H1 (cell line): ENCODE results near the gene ALDOC. TPM values are rescaled to one million over a fixed set of nuclear protein-coding genes. Genes with fewer than 3 reads are reported as not detected.

Source experiments
- CTCF ChIA-PET: fragments of 300-600 bp; sonication (Branson Sonifier 250); formaldehyde crosslinking; loops from one replicate; lab custom pipeline; 2021; ENCODE audit not compliant: partially characterized antibody; lab: Charles Lee
- POLR2A ChIA-PET: fragments of 300-600 bp; sonication (Branson Sonifier 250); formaldehyde crosslinking; loops from one replicate; lab custom pipeline; 2021; ENCODE audit warnings: inconsistent platforms; ENCODE audit not compliant: partially characterized antibody; lab: Charles Lee
- DNase-seq, 2 experiments: peaks; one replicate each; pipeline versions ENCODE4 v3.0.0 to v3.0.0-alpha.2; 2010 to 2022; ENCODE audit warnings: low spot score in 2 of 2, low read depth in 1 of 2, mixed read lengths in 1 of 2
- FAIRE-seq: peaks from 2 replicates; lab custom pipeline; 2011; peaks lifted over from hg19 to GRCh38; lab: Jason Lieb, UNC
- H2AFZ ChIP-seq: 2 replicates; pipeline ENCODE4 v1.8.1; 2012; ENCODE audit warnings: low read length, inconsistent platforms
- H2AK5ac ChIP-seq: 2 replicates; pipeline ENCODE4 v1.6.1; 2013; ENCODE audit warnings: low read depth, low read length
- H2BK120ac ChIP-seq: replicated peaks from 2 replicates; pipeline ENCODE3; 2013; ENCODE audit warnings: low read depth, low read length, inconsistent platforms
- H2BK12ac ChIP-seq: 2 replicates; pipeline ENCODE4 v1.6.1; 2013; ENCODE audit warnings: low read depth, low read length
- H2BK15ac ChIP-seq: 2 replicates; pipeline ENCODE4 v1.6.1; 2013; ENCODE audit warnings: low read length
- H2BK20ac ChIP-seq: 2 replicates; pipeline ENCODE4 v1.6.1; 2013; ENCODE audit warnings: low read length
- H2BK5ac ChIP-seq: 2 replicates; pipeline ENCODE4 v1.6.1; 2013; ENCODE audit warnings: low read depth, low read length
- H3K14ac ChIP-seq: 2 replicates; pipeline ENCODE4 v1.6.1; 2013; ENCODE audit warnings: inconsistent platforms; ENCODE audit not compliant: insufficient read length
- H3K18ac ChIP-seq: 2 replicates; pipeline ENCODE4 v1.6.1; 2013; ENCODE audit warnings: low read length; ENCODE audit errors: extremely low read depth
- H3K23ac ChIP-seq: 2 replicates; pipeline ENCODE4 v1.6.1; 2013; ENCODE audit warnings: inconsistent platforms; ENCODE audit not compliant: insufficient read length
- H3K23me2 ChIP-seq: 2 replicates; pipeline ENCODE4 v1.6.1; 2013; ENCODE audit warnings: low read depth, low read length
- H3K27ac ChIP-seq: 2 replicates; pipeline ENCODE4 v1.6.1; 2011; ENCODE audit warnings: low read depth, low read length, inconsistent platforms
- H3K27me3 ChIP-seq, 4 experiments: replicated peaks in 1 of 4; 1 replicate in 1 of 4; 2 replicates in 3 of 4; pipeline versions ENCODE4 v1.6.1 to v1.8.1; 2011 to 2013; ENCODE audit warnings: low read length in 3 of 4, mild to moderate bottlenecking in 3 of 4, inconsistent platforms in 2 of 4, mixed read lengths in 2 of 4, moderate library complexity in 1 of 4; ENCODE audit not compliant: control insufficient read depth in 3 of 4, insufficient read depth in 3 of 4; ENCODE audit errors: extremely low read depth in 1 of 4
- H3K36me3 ChIP-seq, 4 experiments: 2 replicates each; pipeline versions ENCODE4 v1.6.1 to v1.8.1; 2011 to 2013; ENCODE audit warnings: mild to moderate bottlenecking in 4 of 4, low read length in 3 of 4, moderate library complexity in 2 of 4, control low read depth in 1 of 4, inconsistent platforms in 1 of 4; ENCODE audit not compliant: insufficient read depth in 4 of 4, control insufficient read depth in 2 of 4
- H3K4ac ChIP-seq: replicated peaks from 2 replicates; pipeline ENCODE3; 2013; ENCODE audit warnings: low read length, low read depth, mixed read lengths, inconsistent platforms; ENCODE audit not compliant: insufficient read length
- H3K4me1 ChIP-seq, 4 experiments: replicated peaks in 1 of 4; 1 replicate in 1 of 4; 2 replicates in 3 of 4; pipeline versions ENCODE4 v1.6.1 to v1.8.1; 2011 to 2013; ENCODE audit warnings: low read length in 3 of 4, inconsistent platforms in 2 of 4, mixed read lengths in 1 of 4; ENCODE audit not compliant: insufficient read depth in 4 of 4, control insufficient read depth in 3 of 4
- H3K4me2 ChIP-seq, 2 experiments: 2 replicates each; pipeline versions ENCODE4 v1.6.1 to v1.8.1; 2011 to 2013; ENCODE audit warnings: low read depth in 2 of 2, low read length in 2 of 2, control low read depth in 1 of 2, inconsistent platforms in 1 of 2, mild to moderate bottlenecking in 1 of 2; ENCODE audit not compliant: insufficient read depth in 1 of 2
- H3K4me3 ChIP-seq, 4 experiments: fragments of 200-600, 300-600 bp in 1 of 4; sonication (generic), shearing (Covaris generic), sonication (Bioruptor Twin) in 1 of 4; 2 replicates each; pipeline versions ENCODE4 v1.5.1 to v1.8.1; 2011 to 2016; ENCODE audit warnings: low read length in 4 of 4, low read depth in 3 of 4, control low read depth in 2 of 4, inconsistent platforms in 2 of 4, mild to moderate bottlenecking in 2 of 4, mixed read lengths in 1 of 4, moderate library complexity in 1 of 4; ENCODE audit not compliant: insufficient read depth in 2 of 4; ENCODE audit errors: extremely low read depth in 1 of 4
- H3K56ac ChIP-seq: replicated peaks from 2 replicates; pipeline ENCODE3; 2013; ENCODE audit warnings: low read depth, mild to moderate bottlenecking, mixed read lengths, low read length, inconsistent platforms; ENCODE audit not compliant: insufficient read length
- H3K79me1 ChIP-seq: 2 replicates; pipeline ENCODE4 v1.6.1; 2013; ENCODE audit warnings: low read depth, low read length, control low read depth
- H3K79me2 ChIP-seq, 2 experiments: 2 replicates each; pipeline versions ENCODE4 v1.6.1 to v1.8.1; 2012 to 2013; ENCODE audit warnings: low read length in 2 of 2, mild to moderate bottlenecking in 2 of 2, inconsistent platforms in 1 of 2; ENCODE audit not compliant: insufficient read depth in 2 of 2, control insufficient read depth in 1 of 2
- H3K9ac ChIP-seq, 4 experiments: replicated peaks in 1 of 4; 1 replicate in 1 of 4; 2 replicates in 3 of 4; pipeline versions ENCODE4 v1.6.1 to v1.8.1; 2011 to 2013; ENCODE audit warnings: low read depth in 3 of 4, low read length in 3 of 4, control low read depth in 2 of 4, mild to moderate bottlenecking in 2 of 4, moderate library complexity in 2 of 4, inconsistent platforms in 1 of 4; ENCODE audit errors: extremely low read depth in 1 of 4
- H3K9me3 ChIP-seq, 2 experiments: 2 replicates each; pipeline versions ENCODE4 v1.6.1 to v1.8.1; 2012 to 2013; ENCODE audit warnings: mild to moderate bottlenecking in 2 of 2, moderate library complexity in 2 of 2, control low read depth in 1 of 2, inconsistent platforms in 1 of 2, low read depth in 1 of 2, low read length in 1 of 2, mixed read lengths in 1 of 2; ENCODE audit not compliant: insufficient read depth in 2 of 2
- H4K20me1 ChIP-seq, 2 experiments: replicated peaks in 1 of 2; 2 replicates each; pipeline versions ENCODE3 to v1.8.1; 2011 to 2013; ENCODE audit warnings: inconsistent platforms in 2 of 2, low read length in 2 of 2, mild to moderate bottlenecking in 1 of 2; ENCODE audit not compliant: insufficient read depth in 2 of 2, control insufficient read depth in 1 of 2
- H4K5ac ChIP-seq: 2 replicates; pipeline ENCODE4 v1.6.1; 2013; ENCODE audit warnings: low read length, low read depth, mixed read lengths, inconsistent platforms; ENCODE audit not compliant: insufficient read length
- H4K8ac ChIP-seq: 2 replicates; pipeline ENCODE4 v1.8.0; 2013; ENCODE audit warnings: mild to moderate bottlenecking, moderate library complexity, low read length, inconsistent platforms; ENCODE audit not compliant: insufficient read depth; ENCODE audit errors: extremely low read depth
- H4K91ac ChIP-seq: replicated peaks from 2 replicates; pipeline ENCODE3; 2013; ENCODE audit warnings: low read length, mixed read lengths, inconsistent platforms; ENCODE audit not compliant: insufficient read length
- BRCA1 ChIP-seq: IDR thresholded peaks from 2 replicates; pipeline ENCODE4 v1.6.1; 2012; ENCODE audit warnings: low read depth, low read length, improper control_type of control experiment
- MAFK ChIP-seq: IDR thresholded peaks from 2 replicates; pipeline ENCODE4 v1.6.1; 2012; ENCODE audit warnings: low read depth, mild to moderate bottlenecking, improper control_type of control experiment, low read length
- PHF8 ChIP-seq: fragments of 200-600 bp; sonication (generic); conservative IDR thresholded peaks from 2 replicates; pipeline ENCODE4 v1.7.1; 2012; ENCODE audit warnings: low read depth, mild to moderate bottlenecking, inconsistent platforms, low read length, moderate library complexity
- RBBP5 ChIP-seq: IDR thresholded peaks from 2 replicates; pipeline ENCODE4 v1.7.1; 2012; ENCODE audit warnings: low read depth, mild to moderate bottlenecking, inconsistent platforms, low read length, moderate library complexity, borderline replicate concordance
- SIN3A ChIP-seq, 2 experiments: IDR thresholded peaks in 1 of 2; conservative IDR thresholded peaks in 1 of 2; 2 replicates each; pipeline ENCODE4 v1.6.1; 2011 to 2012; ENCODE audit warnings: low read length in 2 of 2, improper control_type of control experiment in 1 of 2, low read depth in 1 of 2, mild to moderate bottlenecking in 1 of 2
- SIRT6 ChIP-seq: IDR thresholded peaks from one replicate; pipeline ENCODE4 v1.7.1; 2012; ENCODE audit warnings: low read length, inconsistent platforms
- SP1 ChIP-seq: IDR thresholded peaks from 2 replicates; pipeline ENCODE4 v1.6.1; 2011; ENCODE audit warnings: low read depth, low read length
- SRF ChIP-seq: IDR thresholded peaks from 2 replicates; pipeline ENCODE4 v1.6.1; 2011; ENCODE audit warnings: mild to moderate bottlenecking, low read depth, low read length, moderate library complexity
- SUZ12 ChIP-seq: fragments of 200-600 bp; sonication (generic); IDR thresholded peaks from 2 replicates; pipeline ENCODE4 v1.6.1; 2012; ENCODE audit warnings: mild to moderate bottlenecking, inconsistent platforms, low read length, moderate library complexity, mixed read lengths
- WGBS, 2 experiments: shearing (Covaris generic) in 1 of 2; methylation state at CpG; one replicate each; pipeline versions ENCODE4 v1.1.6 to v1.1.7; 2013 to 2015; ENCODE audit warnings: low lambda C conversion rate in 2 of 2, mixed read lengths in 2 of 2, inconsistent platforms in 1 of 2, low coverage in 1 of 2, missing lambda C conversion rate in 1 of 2; ENCODE audit not compliant: insufficient replicate concordance in 2 of 2, insufficient coverage in 1 of 2, insufficient read length in 1 of 2; ENCODE audit errors: extremely low coverage in 1 of 2, missing lambda C conversion rate in 1 of 2; 5-methylcytosine and 5-hydroxymethylcytosine counted together
- polyA plus RNA-seq, 7 experiments: library from polyadenylated mRNA; depleted of rRNA in 3 of 7; stranded (reverse) in 5 of 7; unstranded in 2 of 7; fragments of >200 nt in 5 of 7; fragments of 200-250 nt in 2 of 7; gene quantifications; 1 replicate in 5 of 7; 2 replicates in 1 of 7; 4 replicates in 1 of 7; pipeline versions ENCODE4 v1.2.1 to v1.2.3, GENCODE V29; 2011 to 2013; ENCODE audit warnings: missing spikeins in 2 of 7, mixed read lengths in 2 of 7
- total RNA-seq: library from RNA; stranded (reverse); fragmentation: NEBNext Ultra II Directional; extraction: Animal tissue kit (Norgen Biotek cat#: 25700); gene quantifications from 2 replicates; pipeline ENCODE4 v1.2.1, GENCODE V29; 2021

ALDOC gene
- total and polyA plus RNA-seq, 2 of the 8 experiments (the other 6 are each of a cell fraction or from before 2014, with no cell fraction given) = 51.6 to 103 TPM

- CTCF ChIA-PET = interaction anchor here (0.6 to 18.4 kb wide), 28 partner anchors 9 to 687 kb away, joined by 3 to 547 read pairs (median 4); partner anchors contain the start of genes ALDOC, FOXN1 and UNC119
These were observed 36.5 kb downstream of the ALDOC start for GRCh38 chr17:28540231-28540630.

More at GRCh38 chr17:28540231-28540630, 36.5 kb downstream of the ALDOC start:
- Histone ChIP-seq H3K23me2 (no peaks in the 10 kb centered on the region), H3K56ac (no peak overlapping the region), H3K36me3 (no peaks in the 10 kb centered on the region)
- no peak for TF ChIP-seq RBBP5
- no peak for TF ChIP-seq BRCA1
- TF ChIP-seq SIRT6 = no peak
- TF ChIP-seq SRF = no peak
- no peak for TF ChIP-seq PHF8
- TF ChIP-seq SIN3A (conservative IDR thresholded peaks at IDR 0.05 in 1 of 2, IDR thresholded peaks at IDR 0.05 in 1 of 2; ENCODE audit: low read depth in 1 of 2, low read length in 2 of 2) = no peak
- no peak for TF ChIP-seq SUZ12
- no peak for TF ChIP-seq SP1
- TF ChIP-seq MAFK = no peak
- TF ChIP-seq, all 59 proteins: peak for 0
- no peak overlapping the region for H4K91ac ChIP-seq
- no peak overlapping the region for H4K8ac ChIP-seq
- no peak overlapping the region for H2BK120ac ChIP-seq
- no peak overlapping the region for H2AFZ ChIP-seq
- H2BK5ac ChIP-seq = no peak overlapping the region
- no peak overlapping the region for H3K14ac ChIP-seq
- no peaks in the 10 kb centered on the region for H3K9me3 ChIP-seq
- no peak overlapping the region for H4K5ac ChIP-seq
- H2AK5ac ChIP-seq = peak overlapping the region; percentile 18; the same call in 1 of the 2 replicates
- 86% methylated on average over 4 of the region's 4 CpGs; no CpG with 5 or more reads in 1 of the 2 experiments for WGBS, 2 experiments
- H3K27me3 ChIP-seq = no peaks in the 10 kb centered on the region
- no peak overlapping the region; the same call in 1 of the 2 replicates for H3K18ac ChIP-seq
- no peak overlapping the region for H3K4me2 ChIP-seq
- peaks cover 0 to 7% (median 0%) of the 10 kb centered on the region in 4 experiments; a peak in 2 of 7 replicates for H3K4me1 ChIP-seq
- DNase-seq = no peak
- H2BK12ac ChIP-seq = no peak overlapping the region
- no peak for FAIRE-seq
- 0 out of 2 replicates have a peak overlapping the region, but pooled peaks have one; percentile 72 for H2BK15ac ChIP-seq
- no peaks in the 10 kb centered on the region for H3K79me2 ChIP-seq
- no peak overlapping the region for H3K23ac ChIP-seq
- H3K27ac ChIP-seq = no peak overlapping the region
- no peak overlapping the region for H3K4me3 ChIP-seq
- no peak overlapping the region for H3K4ac ChIP-seq
- POLR2A ChIA-PET = interaction anchor here (1.0 to 1.4 kb wide), 4 partner anchors 9 to 52 kb away, joined by 3 read pairs; no protein-coding TSS in a partner anchor
- H2BK20ac ChIP-seq = no peak overlapping the region
- no peaks in the 10 kb centered on the region for H3K79me1 ChIP-seq
- no peaks in the 10 kb centered on the region for H4K20me1 ChIP-seq
- no peak overlapping the region for H3K9ac ChIP-seq
